NCI-H2107 treated with DMSO at 0.1 percent for 48 hours (cell line): Measurements from ENCODE around the gene RGS14.

Experiments
- DNase-seq: peaks from one replicate; lab custom pipeline; 2025; ENCODE audit not compliant: unreplicated experiment; lab: John Stamatoyannopoulos, UW

RGS14 gene, protein sequence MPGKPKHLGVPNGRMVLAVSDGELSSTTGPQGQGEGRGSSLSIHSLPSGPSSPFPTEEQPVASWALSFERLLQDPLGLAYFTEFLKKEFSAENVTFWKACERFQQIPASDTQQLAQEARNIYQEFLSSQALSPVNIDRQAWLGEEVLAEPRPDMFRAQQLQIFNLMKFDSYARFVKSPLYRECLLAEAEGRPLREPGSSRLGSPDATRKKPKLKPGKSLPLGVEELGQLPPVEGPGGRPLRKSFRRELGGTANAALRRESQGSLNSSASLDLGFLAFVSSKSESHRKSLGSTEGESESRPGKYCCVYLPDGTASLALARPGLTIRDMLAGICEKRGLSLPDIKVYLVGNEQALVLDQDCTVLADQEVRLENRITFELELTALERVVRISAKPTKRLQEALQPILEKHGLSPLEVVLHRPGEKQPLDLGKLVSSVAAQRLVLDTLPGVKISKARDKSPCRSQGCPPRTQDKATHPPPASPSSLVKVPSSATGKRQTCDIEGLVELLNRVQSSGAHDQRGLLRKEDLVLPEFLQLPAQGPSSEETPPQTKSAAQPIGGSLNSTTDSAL

DNA sequence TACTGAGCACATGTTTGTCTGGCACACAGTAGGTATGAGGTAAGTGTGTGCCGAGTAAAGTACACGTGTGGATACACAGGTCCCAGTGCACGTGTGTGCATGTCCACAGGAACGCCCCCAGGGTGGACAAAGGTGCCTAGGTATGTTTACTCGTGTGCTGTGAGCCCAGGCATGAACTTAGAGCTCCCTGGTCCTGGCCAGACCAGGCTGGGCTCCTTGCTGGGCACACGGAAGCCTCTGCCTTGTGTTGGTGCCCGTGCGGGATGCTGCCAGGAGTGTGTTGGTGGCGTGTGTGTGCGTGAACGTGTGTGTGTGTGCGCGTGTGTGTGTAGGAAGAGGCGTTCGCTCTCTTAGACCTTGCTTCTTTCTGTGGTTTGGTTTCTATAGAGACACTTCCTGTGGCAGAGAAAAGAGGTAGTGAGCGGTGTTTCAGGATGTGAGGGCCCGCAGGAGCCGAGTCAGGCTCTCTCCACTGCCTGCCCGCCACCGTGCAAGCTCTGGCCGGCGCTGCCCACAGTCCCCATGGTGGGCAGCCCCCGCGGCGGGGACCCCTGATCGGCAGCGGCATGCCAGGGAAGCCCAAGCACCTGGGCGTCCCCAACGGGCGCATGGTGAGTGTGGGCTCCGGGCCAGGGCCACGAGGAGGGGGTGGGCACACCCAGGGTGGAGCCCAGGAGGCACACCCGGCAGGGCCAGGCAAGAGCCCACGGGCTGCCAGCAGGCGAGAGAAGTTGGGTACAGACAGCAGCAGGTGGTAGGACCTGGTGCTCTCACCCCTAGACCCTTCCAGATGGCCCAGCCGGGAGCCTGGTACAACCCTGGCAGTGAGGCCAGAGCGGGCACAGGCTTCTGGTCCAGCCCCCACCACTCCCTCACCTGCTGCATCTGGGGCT, at the start of gene RGS14:
Gene RGS14 (plus strand): TSS at position 466 of the 893 bp plus-strand sequence. CDS start 101 bp downstream, at position 567.
- peak; percentile 10 for DNase-seq

DNA sequence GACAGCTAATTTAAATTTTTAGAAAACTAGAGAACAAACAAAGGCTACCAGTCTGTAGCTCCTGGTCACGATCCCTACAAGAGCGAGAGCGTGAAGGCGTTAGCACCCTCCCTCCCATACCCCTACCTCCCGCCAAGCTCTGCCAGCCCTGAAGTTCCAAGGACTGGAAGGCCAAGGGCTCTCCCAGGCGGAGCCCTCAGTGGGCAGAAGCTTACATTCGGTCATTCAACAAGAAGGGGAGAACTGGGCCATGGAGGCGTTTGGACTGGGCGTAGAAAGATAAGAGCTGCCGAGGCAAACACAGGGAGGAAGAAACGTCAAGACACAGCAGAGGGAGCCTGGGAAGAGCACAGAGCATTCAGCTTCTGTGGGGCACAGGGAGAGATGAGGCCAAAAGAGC, 49.0 kb upstream of the RGS14 start:
- DNase-seq: no peak

DNA sequence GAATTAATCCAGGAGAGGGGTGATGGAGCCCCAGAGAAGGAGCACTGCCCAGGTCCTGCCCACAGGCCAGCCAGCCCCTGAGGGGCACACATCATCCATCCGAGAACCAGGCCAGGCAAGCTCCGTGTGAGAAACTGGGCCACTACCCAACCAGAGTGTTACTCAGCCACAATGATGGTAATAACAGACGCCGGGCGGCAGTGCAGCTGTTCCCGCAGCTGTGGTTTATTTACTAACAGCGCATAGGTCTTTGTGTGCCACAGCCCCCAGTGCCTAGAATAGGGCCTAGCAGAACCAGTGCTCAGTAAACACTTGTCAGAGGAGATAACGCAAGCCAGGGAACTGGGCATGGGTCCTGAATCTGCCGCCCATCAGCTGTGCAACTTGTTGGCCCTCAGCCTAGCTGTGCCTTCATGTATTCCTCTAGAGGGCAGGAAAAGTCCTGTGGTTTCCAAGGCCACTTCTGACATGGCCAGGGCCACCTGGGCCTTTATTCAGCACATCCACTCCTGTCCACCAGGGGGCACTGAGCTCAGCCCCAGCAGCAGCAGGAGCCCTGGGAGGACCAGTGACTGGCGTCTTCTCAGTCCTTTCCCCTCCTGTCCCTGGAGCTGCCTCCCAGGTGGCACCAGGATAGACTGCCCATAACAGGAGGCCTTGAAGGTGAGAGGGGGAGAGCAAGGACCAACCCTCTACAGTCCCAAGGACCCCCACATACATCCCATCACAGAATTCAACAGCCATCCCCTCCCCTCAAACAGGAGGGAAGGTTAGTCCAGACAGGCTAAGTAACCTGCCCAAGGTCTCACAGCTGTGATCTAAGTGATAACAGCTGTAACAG, 48.2 kb upstream of the RGS14 start:
- no peak for DNase-seq

DNA sequence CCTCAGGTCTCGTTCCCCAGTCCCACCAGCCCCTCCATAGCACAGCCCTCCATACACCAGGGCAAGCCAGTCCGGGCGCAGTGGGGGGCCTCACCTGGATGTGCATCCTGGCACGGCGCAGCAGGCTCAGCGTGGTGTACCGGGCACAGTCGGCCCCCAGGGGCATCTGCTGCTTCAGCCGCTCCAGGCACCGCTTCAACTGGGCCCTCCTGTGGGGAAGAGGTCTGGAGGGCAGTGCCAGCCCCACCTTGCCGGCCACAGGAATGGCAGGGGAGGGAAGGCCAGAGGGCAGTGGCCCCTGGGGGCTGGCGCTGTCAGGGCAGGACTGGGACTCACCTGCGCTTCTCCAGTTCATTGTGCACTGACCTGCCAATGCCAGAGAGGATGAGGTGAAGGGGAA, 47.4 kb upstream of the RGS14 start:
- no peak for DNase-seq

DNA sequence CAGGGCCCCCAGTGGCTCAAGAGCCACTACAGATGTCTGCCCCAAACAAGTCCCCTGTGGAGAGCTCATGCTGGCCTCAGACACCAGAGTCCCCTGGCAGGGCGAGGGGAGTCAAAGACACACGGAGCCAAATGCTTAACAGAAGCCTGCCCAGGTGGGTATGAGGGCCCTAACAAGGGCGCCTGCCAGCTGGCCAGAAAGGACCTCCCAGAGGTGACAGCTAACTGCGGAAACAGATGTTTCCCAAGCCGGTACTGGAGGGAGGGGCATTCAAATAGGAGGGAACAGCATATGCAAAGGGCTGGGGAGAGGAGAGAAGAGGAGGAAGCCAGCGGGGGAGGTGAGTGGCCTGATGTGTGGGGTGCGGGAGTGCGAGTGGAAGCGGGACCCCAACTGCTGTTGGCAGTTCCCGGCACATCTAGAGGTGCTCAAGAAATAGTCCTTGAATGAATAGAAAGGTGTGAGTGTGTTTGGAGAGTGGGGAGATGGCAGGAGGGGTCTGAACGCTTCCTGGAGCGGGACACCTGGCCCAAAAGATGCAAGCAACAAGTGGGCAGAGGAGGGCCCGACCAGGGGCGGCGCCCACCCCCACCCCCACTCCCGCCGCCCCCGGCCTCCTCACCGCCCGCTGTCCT, 46.9 kb upstream of the RGS14 start:
- DNase-seq: no peak

DNA sequence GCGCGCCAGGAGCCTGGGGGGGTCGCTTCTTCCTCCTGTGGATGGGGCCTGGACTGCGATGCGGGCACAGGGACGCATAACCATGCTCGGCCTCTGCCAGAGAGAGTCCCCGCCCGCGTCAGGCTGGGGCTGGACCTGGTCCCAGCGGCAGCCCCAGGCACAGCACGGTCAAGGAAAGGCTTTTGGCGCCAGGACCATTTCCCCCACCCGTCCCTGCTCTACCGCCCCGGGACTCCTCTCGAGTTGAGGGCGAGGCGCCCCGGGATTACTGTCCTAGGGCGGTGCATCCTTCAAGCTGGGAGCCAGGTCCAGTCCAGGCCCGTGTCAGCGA, 46.4 kb upstream of the RGS14 start:
- DNase-seq: no peak

DNA sequence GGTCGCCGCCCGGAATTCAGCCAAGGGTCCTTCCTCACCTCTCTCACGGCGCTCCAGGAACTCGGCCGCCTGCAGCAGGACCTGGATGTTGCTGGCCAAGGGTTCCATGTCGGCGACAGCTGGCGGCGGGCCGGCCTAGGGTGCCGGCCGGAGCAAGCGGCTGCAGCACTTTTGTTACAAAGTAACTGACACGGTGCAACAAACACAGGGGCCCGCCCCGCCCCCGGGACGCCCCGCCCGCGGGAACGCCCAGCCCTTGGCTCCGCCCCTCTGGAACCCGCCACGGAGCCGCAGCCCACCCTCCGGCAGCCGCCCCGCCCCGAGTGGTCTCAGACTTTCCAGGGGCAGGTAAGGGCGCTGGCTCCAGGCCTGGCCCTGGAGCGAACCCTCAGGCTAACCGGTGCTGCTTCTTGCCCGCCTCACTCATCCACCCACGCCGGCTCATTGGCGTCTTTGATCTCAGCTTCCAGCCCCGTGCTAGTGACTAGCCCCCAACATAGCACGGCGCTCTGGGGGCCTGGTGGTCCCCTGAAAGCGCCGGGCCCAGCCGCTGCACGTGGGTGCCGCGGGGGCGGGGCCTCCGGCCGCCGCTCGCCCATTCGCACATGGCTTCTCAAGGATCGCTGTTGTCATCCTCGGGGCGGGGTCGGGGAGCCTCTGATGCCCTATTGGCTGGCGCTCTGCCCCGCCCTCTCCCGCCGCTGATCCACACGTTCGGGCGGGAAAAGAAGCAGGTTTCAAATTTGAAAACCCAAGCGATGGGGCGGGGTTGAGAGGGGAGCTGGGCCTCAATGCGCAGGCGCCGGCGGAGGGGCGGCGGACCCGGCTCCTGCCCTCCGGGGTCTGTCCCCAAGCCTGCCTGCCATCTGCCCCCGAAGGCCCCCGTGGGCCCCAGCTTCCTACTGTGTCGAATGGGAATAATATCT, 45.7 kb upstream of the RGS14 start, which contains the start of gene MXD3:
Gene MXD3 (minus strand): TSS at position 176 of the 926 bp plus-strand sequence. CDS start 68 bp downstream, at position 108.
- peak; percentile 72 for DNase-seq

DNA sequence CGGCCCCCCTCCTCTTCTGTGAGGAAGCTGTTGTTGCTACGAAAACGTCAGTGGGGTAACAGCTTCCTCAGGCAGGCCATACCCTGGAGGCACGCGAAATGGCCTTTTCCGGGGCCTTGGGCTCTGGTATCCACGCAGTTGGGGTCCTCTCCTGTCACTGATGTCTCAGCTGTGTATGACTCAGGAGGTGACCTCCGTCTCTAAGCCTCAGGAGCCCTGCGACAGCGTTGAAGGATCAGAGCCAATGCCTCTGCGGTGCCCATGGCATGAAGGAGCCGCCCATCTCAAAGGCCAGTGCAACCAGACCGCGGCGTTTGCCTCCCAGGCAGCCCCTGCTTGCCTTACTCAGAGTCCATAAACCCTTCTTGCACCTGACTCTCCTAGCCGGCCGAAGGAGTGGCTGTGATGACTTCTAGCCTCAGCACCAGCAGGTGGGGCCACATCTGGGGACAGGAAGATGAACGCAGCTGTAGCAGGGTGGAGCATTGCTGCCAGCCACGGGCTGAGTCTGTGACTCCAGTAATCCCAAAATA, 45.0 kb upstream of the RGS14 start:
- DNase-seq: no peak

DNA sequence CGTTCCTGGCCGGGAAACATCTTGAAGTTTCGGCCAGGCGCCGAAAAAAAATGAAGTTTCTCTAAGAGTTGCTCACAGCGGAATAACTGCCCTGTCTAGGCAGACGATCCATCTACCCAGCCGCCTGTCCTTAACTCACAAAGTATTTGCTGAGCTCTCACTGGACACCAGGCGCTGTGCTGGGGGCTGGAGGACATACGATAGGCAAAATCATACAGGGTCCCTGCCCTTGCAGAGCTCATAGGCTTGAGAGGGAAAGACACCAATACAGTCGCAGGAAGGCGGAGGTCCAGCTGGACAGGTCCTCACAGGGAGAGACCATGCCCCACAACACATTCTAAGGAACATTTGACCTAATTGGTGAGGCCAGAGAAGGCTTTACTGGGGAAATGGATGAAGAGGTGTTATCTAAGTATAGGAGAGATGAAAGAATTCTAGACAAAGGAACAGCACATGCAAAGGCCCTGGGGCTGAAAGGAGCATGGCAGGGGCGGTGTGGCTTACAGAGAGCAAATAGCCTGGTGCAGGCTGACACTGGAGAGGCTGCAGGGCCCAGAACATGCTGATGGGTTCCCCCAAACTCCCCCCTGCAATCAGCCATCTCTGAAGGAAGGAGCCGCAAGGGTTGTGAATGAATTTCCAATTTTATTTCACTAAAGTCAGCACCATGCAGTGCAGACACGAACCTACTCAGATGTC, 44.0 kb upstream of the RGS14 start:
- DNase-seq: no peak

DNA sequence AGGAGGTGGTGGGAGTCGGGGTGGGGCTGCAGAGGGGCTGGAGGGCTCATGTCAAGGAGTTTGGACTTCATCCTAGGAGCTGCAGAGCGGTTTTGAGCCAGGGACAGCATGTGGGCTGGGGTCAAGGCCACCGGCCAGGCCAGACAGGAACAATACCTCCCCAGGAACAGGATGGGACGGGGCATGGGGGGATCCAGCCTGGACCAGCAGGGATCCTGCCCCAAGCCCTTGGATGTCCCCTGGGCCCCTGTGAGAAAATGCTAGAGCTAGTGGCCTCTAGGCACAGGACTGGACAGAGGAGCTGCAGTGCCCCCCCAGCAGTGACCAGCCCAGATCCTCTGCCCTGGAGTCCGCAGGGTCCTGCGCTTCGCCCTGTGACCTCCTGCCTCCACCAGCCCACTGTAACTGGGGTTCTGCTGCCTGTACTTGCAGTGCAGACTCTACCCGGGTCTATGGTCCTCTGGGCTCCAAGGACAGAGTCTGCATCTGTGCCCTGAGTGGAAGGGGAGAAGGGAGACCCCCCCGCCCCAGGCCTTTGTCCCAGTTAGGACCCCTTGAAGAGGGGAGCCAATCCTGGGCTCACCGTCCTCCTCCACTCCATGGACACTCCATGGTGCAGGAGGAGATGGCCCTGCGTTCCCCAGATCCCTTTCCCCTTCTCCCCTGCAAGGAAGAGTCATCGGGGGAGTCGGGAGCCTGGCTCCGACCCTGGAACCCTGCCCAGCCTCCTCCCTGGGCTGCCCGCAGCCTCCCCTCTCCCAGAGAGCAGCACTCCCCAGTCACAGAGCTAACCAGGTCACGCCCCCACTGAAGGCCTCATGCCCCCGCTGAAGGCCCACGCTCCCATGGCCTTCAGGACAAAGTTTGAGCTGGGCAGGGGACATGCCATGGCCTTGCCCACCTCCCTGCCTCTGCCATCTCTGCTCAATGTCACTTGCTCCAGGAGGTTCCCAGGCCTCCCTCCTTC, 43.1 kb upstream of the RGS14 start:
- DNase-seq: no peak

DNA sequence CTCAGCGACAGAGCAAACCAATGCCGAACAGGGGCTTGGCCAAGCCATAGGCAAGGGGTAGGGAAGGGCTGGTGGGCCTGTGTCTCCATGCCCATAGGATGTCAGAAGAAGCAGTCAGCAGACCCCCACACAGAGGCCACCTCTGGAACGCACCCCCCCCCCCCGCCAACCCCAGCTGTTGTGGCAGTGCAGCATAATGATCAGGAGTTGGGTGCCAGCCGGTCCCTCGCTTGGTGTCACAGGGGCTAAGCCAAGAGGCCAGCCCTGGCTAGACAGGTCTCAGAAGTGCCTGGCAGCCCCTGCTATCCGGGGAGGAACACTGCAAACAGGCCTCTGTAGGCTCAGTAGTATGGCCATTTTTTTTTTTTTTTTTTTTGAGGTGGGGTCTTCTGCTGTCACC, 42.3 kb upstream of the RGS14 start:
- DNase-seq: no peak

DNA sequence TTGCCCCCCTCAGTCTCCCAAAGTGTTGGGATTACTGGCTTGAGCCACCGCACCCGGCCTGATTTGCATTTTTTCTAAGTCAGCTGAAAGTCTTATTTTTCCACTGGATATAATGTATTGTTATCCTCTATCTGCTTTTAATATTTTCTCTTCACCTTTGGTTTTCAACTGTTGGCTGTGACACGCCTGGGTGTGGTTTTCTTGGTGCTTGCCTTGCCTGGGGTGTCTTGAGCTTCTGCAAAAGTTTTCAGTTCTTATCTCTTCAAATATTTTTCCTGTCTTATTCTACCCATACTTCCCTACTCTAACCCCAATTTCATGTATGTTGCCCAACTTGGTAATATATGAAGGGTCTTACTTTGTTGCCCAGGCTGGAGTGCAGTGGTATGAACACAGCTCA, 41.7 kb upstream of the RGS14 start:
- no peak for DNase-seq

DNA sequence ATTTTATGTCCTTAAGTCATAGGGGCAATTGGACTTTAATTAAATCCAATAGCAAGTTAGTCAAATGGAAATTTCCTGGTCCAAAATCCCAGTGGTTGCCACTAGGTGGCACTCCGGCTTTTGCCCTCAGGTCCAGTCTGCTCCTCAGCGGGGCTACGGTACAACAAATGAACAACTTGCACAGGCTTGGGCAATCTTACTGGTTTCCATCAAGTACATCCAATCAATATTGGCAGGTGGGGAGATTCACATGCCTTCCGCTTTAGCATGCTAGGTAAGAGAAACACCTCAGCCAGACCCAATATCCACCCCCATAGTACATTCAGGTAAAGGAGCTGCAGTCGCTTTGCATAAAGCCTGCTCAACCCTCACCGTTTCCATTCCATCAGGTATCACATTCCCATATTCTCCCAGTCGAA, 39.8 kb upstream of the RGS14 start:
- peak; percentile 57 for DNase-seq

DNA sequence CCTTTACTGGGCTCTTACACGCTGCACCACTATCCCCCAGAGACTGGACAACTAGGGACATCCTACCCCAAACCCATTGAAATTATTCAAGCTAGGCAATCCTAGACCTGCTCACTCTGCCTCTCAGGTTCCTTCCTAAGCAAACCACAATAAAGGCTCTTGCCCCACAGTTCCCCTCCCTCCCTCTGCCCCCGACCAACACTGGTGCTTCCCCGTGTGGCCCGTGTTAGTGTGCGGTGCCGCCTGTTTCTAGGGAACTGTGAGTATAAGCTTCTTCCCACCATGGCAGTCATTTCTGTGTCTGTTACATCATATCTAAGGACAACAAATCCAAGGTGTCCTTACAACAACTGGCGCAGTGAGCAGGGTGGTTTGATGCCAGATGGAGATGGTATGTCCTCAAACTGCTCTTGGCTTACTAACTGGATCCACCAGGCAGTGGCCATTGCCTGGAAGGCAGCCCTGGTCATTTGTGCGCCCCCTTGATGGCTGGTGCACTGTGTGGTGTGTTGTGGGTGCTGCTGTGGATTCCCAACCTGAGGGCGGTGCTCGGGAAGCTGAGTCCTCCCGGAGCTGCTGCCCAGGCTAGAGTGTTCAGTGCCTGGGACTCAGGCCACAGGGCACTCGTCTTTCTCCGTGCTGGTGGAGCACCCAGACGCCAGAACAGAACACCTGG, 37.7 kb upstream of the RGS14 start:
- DNase-seq: no peak

DNA sequence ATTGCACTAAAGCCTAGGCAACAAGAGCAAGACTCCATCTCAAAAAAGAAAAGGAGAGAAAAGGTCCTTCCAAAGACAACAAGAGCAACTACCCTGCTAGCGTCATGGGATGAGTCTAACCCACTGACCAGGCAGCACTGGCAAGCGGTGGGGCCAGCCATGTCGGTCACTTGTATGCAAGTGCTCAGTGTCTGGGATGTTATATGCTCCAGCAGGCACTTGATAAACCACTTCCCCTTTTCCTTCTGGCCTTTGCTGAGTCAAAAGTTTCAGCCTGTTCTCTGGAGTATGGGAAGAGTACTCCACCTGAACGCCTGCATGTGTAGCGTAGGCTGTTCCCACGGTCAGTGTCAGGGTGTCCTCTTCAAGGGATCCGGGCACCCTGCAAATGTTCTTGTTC, 36.8 kb upstream of the RGS14 start:
- DNase-seq: no peak

DNA sequence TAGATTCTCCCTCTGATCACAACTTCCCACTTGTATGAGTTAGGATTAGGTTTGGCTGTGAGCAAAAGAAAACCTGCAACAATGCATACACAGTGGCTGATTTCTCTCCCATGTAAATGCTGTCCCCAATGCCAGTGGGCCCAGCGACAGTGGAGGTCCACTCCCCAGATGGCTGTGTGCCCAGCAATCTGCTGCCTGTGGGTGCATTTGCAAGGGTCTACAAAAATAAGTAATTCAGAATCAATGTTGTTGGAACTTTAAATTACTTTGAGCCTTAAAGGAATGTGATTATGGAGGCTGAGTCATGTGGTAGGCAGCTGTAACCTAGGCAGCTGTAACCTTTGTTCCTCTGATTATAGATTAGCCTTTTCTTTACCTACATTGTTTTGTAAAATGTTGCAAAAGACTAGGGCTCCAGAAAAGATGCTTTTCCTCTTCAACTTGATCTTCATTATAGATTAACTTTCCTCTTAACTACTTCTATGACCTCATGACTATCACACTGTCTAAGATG, 31.8 kb upstream of the RGS14 start:
- no peak for DNase-seq
